Pancreas (tissue), 10 donors: ENCODE results near the gene APBB2. TPM values are rescaled to one million over a fixed set of nuclear protein-coding genes. Genes with fewer than 3 reads are reported as not detected.

Experiments
- ATAC-seq, 4 donors: fragments of 200-7000 bp; cut with Tn5 transposase; one replicate each; pipeline versions ENCODE4 v1.8.0 to v1.9.1; 2020; ENCODE audit warnings: mild to moderate bottlenecking in 4 of 4, moderate library complexity in 4 of 4
- DNase-seq, 6 donors: peaks; one replicate each; pipeline ENCODE4 v3.0.0-alpha.2; 2020
- FAIRE-seq: peaks from 2 replicates; lab custom pipeline; 2012; peaks lifted over from hg19 to GRCh38; lab: Jason Lieb, UNC
- H3K27ac ChIP-seq, 4 donors: fragments of 200-600 bp; sonication (generic); 1 replicate in 3 of 4; 2 replicates in 1 of 4; pipeline versions ENCODE4 v1.5.0 to v1.8.0; 2020
- H3K27me3 ChIP-seq, 4 donors: fragments of 200-600 bp; one replicate each; pipeline ENCODE4 v1.8.0; 2021
- H3K36me3 ChIP-seq, 3 donors: fragments of 200-600 bp; sonication (generic) in 1 of 3; one replicate each; pipeline versions ENCODE4 v1.5.0 to v1.8.0; 2020 to 2021
- H3K4me1 ChIP-seq, 3 donors: fragments of 200-600 bp; one replicate each; pipeline ENCODE4 v1.8.0; 2021
- H3K4me3 ChIP-seq, 4 donors: fragments of 200-600 bp; sonication (generic) in 2 of 4; one replicate each; pipeline versions ENCODE4 v1.5.0 to v1.8.0; 2020 to 2021
- H3K9me3 ChIP-seq, 4 donors: fragments of 200-600 bp; one replicate each; pipeline ENCODE4 v1.8.0; 2021
- WGBS, 2 donors: extraction: QIAGEN DNeasy Blood & Tissue Kit; methylation state at CpG; one replicate each; pipeline ENCODE4 v1.1.7; 2013; 5-methylcytosine and 5-hydroxymethylcytosine counted together
- intact Hi-C, 3 donors: fragments of 100-400 bp; cut with DNase I; formaldehyde crosslinking; loops; one replicate each; pipeline versions ENCODE4 v1.11.1 to v1.14.2; 2022
- polyA plus RNA-seq, 2 donors: library from polyadenylated mRNA; stranded (reverse); fragments of 200-250 nt; gene quantifications; one replicate each; pipeline ENCODE4 v1.2.3, GENCODE V29; 2013
- total RNA-seq, 6 donors: library from RNA; stranded (reverse); fragmentation: NEBNext Ultra II Directional in 4 of 6; extraction: Animal tissue kit (Norgen Biotek cat#: 25700) in 4 of 6; gene quantifications; one replicate each; pipeline versions ENCODE4 v1.2.1 to v1.2.4, GENCODE V29; 2021 to 2023
- TF ChIP-seq, protein P1 (sequence below), 4 donors: fragments of 200-600 bp; sonication (generic) in 3 of 4; IDR thresholded peaks; one replicate each; pipeline versions ENCODE4 v1.5.0 to v1.8.0; 2021; ENCODE audit warnings: antibody characterized with exemption in 4 of 4
- donor health status: healthy with polysubstance abuse.
- donor health status: DM: no; HTN: no; CAD: no; lungs with moderate emphysema.
- donor health status: DM: no; HTN: no; CAD: no.
- donor health status: control.
- donor health status: control.
- donor health status: Bipolar disorder and iron deficiency.
- donor health status: DM: yes; HTN: yes; CAD: no.
- donor health status: DM: no; HTN: no; CAD: no.
- donor health status: DM: no; HTN: no; CAD: no.
- donor health status: DM: yes; HTN: yes; CAD: no.

Gene APBB2
- total and polyA plus RNA-seq, 8 donors: 9.1 to 21.6 (median 11.5) TPM

DNA sequence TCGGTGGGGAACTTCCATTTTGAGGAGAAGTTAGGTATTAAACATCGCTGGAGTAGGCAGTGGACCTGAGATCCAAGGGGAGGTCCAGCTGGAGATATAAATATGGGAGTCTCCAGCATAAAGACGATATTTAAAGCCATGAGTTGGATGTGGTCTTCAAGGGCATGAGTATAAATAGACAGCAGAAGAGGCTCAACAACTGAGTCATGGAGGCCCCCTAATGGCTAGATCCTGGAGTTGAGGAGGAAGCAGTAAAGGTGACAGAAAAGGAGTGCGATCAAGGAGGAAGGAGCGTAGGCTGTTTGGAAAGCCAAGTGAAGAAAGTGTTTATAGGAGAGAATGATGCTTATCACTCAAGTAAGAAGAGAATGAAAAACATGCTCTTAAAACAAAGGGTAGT, 18.1 kb upstream of the APBB2 start:
- FAIRE-seq (no peak), ATAC-seq (no peak)

GRCh38 chr4:41227902-41228301, 13.6 kb upstream of the APBB2 start:
- no peaks in the 10 kb centered on the region for H3K9me3 ChIP-seq
- H3K27ac ChIP-seq: no peak overlapping the region
- TF ChIP-seq, protein P1, sequence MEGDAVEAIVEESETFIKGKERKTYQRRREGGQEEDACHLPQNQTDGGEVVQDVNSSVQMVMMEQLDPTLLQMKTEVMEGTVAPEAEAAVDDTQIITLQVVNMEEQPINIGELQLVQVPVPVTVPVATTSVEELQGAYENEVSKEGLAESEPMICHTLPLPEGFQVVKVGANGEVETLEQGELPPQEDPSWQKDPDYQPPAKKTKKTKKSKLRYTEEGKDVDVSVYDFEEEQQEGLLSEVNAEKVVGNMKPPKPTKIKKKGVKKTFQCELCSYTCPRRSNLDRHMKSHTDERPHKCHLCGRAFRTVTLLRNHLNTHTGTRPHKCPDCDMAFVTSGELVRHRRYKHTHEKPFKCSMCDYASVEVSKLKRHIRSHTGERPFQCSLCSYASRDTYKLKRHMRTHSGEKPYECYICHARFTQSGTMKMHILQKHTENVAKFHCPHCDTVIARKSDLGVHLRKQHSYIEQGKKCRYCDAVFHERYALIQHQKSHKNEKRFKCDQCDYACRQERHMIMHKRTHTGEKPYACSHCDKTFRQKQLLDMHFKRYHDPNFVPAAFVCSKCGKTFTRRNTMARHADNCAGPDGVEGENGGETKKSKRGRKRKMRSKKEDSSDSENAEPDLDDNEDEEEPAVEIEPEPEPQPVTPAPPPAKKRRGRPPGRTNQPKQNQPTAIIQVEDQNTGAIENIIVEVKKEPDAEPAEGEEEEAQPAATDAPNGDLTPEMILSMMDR (IDR thresholded peaks at IDR 0.05): no peak
- H3K27me3 ChIP-seq: no peaks in the 10 kb centered on the region
- no peaks in the 10 kb centered on the region for H3K36me3 ChIP-seq
- no peak for DNase-seq
- no peak for ATAC-seq
- no peak for FAIRE-seq
- 66 to 79% methylated on average over 4 of the region's 4 CpGs for WGBS, 2 donors
- H3K4me1 ChIP-seq: no peaks in the 10 kb centered on the region
- intact Hi-C loops: no loop called here
- no peak overlapping the region for H3K4me3 ChIP-seq

More for the DNA sequence above, 18.1 kb upstream of the APBB2 start:
- TF ChIP-seq, protein P1 (IDR thresholded peaks at IDR 0.05): no peak
- H3K4me3 ChIP-seq: no peak overlapping the region
- no peak for DNase-seq
- no peaks in the 10 kb centered on the region for H3K9me3 ChIP-seq
- H3K36me3 ChIP-seq: no peaks in the 10 kb centered on the region
- H3K27me3 ChIP-seq: no peaks in the 10 kb centered on the region
- WGBS, 2 donors: 58 to 68% methylated on average over 5 of the region's 5 CpGs
- intact Hi-C loops: no loop called here
- no peaks in the 10 kb centered on the region for H3K4me1 ChIP-seq
- H3K27ac ChIP-seq: no peak overlapping the region

DNA sequence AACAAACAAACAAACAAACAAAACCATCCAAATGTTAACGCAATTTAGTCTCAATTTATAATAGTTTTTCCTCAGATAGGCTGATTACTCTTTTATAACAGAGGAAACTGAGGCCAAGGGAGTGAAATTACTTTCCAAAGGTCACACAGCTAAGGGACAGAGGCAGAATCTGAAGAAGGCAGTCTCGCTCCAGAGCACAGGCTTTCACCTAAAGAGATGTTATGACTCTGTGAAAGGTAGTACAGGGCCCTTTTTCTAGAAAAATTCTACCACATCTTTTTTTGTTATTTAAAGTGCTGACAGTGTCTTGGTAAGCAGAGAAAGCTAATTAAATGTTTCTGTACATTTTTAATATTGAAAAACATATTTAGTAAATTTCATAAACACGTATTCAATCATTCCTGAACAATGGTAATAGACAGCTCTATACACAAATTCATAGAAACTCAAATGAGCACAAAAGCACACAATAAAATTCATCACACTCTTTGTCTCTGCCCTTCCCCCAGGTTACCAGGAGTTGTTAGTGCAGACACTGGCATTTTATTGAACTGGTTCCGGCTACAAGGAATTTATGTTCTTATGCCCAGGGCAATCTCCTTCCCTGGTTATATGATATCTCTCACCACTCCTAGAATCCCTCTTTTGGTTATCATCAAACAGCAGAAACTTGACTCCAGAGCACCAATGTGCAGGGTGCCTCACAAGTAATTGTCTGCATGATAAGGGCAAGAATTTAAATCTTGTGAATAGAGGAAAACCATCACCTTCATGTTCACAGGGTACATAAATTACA, 7.7 kb upstream of the APBB2 start:
- no peaks in the 10 kb centered on the region for H3K4me1 ChIP-seq
- no peak overlapping the region for H3K27ac ChIP-seq
- no peak for DNase-seq
- TF ChIP-seq, protein P1 (IDR thresholded peaks at IDR 0.05): no peak
- ATAC-seq: no peak
- no peaks in the 10 kb centered on the region for H3K36me3 ChIP-seq
- no peaks in the 10 kb centered on the region for H3K9me3 ChIP-seq
- FAIRE-seq: no peak
- intact Hi-C loops: no loop called here
- no peak overlapping the region for H3K4me3 ChIP-seq
- WGBS, 2 donors: 85 to 88% methylated on average over 4 of the region's 4 CpGs
- no peaks in the 10 kb centered on the region for H3K27me3 ChIP-seq

DNA sequence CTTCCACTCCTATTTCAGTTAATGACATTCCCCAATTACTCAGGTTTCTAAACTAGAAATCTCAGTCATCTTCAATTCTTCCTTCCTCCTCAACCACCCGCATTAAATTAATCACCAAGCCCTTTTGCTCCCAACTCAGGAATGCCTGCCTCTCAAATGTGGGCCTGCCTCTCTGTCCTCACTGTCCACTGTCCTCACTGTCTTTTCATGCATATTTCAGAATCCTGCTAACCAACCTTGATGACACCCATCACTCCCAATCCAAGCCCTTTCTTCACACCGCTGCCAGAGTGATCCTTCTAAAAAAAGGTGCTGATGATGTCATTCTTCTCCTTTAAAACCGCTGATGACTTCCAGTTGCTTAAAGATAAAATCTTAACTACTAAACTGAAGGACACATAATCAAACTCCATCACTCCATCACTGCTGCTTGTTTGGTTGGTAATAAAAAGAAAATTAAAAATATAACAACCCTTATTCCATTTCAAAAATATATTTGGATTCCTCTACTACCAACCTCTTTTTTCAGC, 5.1 kb upstream of the APBB2 start:
- H3K4me1 ChIP-seq: peaks cover 0 to 11% (median 7%) of the 10 kb centered on the region in 3 donors
- no peak overlapping the region for H3K27ac ChIP-seq
- ATAC-seq (no peak), DNase-seq (no peak), FAIRE-seq (no peak)
- 79 to 80% methylated on average over 3 of the region's 3 CpGs for WGBS, 2 donors
- intact Hi-C loops: loop anchor here in 1 of 3 donors (10.0 kb wide), 1 partner anchor 295 kb away; no protein-coding TSS in a partner anchor
- H3K4me3 ChIP-seq: no peak overlapping the region
- no peaks in the 10 kb centered on the region for H3K9me3 ChIP-seq
- no peaks in the 10 kb centered on the region for H3K36me3 ChIP-seq
- H3K27me3 ChIP-seq: no peaks in the 10 kb centered on the region
- TF ChIP-seq, protein P1 (IDR thresholded peaks at IDR 0.05): no peak

GRCh38 chr4:41218703-41219102, 4.4 kb upstream of the APBB2 start:
- no peak overlapping the region for H3K27ac ChIP-seq
- H3K9me3 ChIP-seq: no peaks in the 10 kb centered on the region
- peaks cover 0 to 11% (median 7%) of the 10 kb centered on the region in 3 donors for H3K4me1 ChIP-seq
- DNase-seq (no peak), FAIRE-seq (no peak), ATAC-seq (no peak)
- H3K36me3 ChIP-seq: no peaks in the 10 kb centered on the region
- H3K4me3 ChIP-seq: no peak overlapping the region
- no peaks in the 10 kb centered on the region for H3K27me3 ChIP-seq
- WGBS, 2 donors: 89 to 94% methylated on average over 3 of the region's 3 CpGs
- intact Hi-C loops: loop anchor here in 1 of 3 donors (10.0 kb wide), 1 partner anchor 294 kb away; no protein-coding TSS in a partner anchor
- TF ChIP-seq, protein P1 (IDR thresholded peaks at IDR 0.05): no peak
